Vagina (tissue), 2 donors: ENCODE measurements around the gene ATAD3B. TPM values are rescaled to one million over a fixed set of nuclear protein-coding genes. Genes with fewer than 3 reads are reported as not detected.
"Not testable (repeated sequence)": the region's sequence is repeated elsewhere in the genome, so short reads cannot be mapped to it uniquely, and the experiment has no call there.

Experiments used
- DNase-seq, 2 donors: peaks; one replicate each; pipeline ENCODE4 v3.0.0-alpha.2; 2017; ENCODE audit errors: extremely low spot score in 2 of 2
- H3K27ac ChIP-seq: fragments of 200-600 bp; sonication (generic); one replicate; pipeline ENCODE4 v1.5.1; 2019
- H3K27me3 ChIP-seq: fragments of 200-600 bp; sonication (generic); one replicate; pipeline ENCODE4 v1.5.1; 2019
- H3K36me3 ChIP-seq, 2 donors: fragments of 200-600 bp; sonication (generic); one replicate each; pipeline ENCODE4 v1.5.1; 2017 to 2019
- H3K4me1 ChIP-seq: fragments of 200-600 bp; sonication (generic); one replicate; pipeline ENCODE4 v1.5.1; 2019
- H3K4me3 ChIP-seq, 2 donors: fragments of 200-600 bp; sonication (generic); 1 replicate in 1 of 2; 2 replicates in 1 of 2; pipeline ENCODE4 v1.5.1; 2016 to 2019
- H3K9me3 ChIP-seq: fragments of 200-600 bp; sonication (generic); one replicate; pipeline ENCODE4 v1.5.1; 2019
- POLR2A ChIP-seq, 2 donors: fragments of 450-650 bp; IDR thresholded peaks; one replicate each; pipeline ENCODE4 v1.6.1; 2017; ENCODE audit warnings: antibody characterized with exemption in 2 of 2, mild to moderate bottlenecking in 2 of 2, moderate library complexity in 2 of 2
- POLR2AphosphoS5 ChIP-seq, 2 donors: sonication (generic); formaldehyde crosslinking; IDR thresholded peaks; one replicate each; pipeline ENCODE4 v1.9.0; 2017; ENCODE audit warnings: antibody characterized with exemption in 2 of 2, mild to moderate bottlenecking in 2 of 2, low read depth in 1 of 2; ENCODE audit not compliant: insufficient read depth in 1 of 2
- intact Hi-C: fragments of 100-400 bp; cut with DNase I; formaldehyde crosslinking; loops from one replicate; pipeline ENCODE4 v1.15.1; 2023
- total RNA-seq: library from RNA; depleted of rRNA; stranded (reverse); fragments of >200 nt; gene quantifications from one replicate; pipeline ENCODE4 v1.2.3, GENCODE V29; 2016
- TF ChIP-seq, protein P1 (sequence below), 3 experiments: fragments of 450-650 bp in 2 of 3; fragments of 200-600 bp in 1 of 3; sonication (generic) in 1 of 3; IDR thresholded peaks; one replicate each; pipeline ENCODE4 v1.5.1; 2017 to 2019; ENCODE audit warnings: antibody characterized with exemption in 3 of 3, mild to moderate bottlenecking in 2 of 3, moderate library complexity in 2 of 3

Gene ATAD3B
- total RNA-seq, 1 donor from 2014 or later, result 17.7 TPM

GRCh38 chr1:1442069-1442770 is 29.3 kb upstream of the ATAD3B start:
- Histone ChIP-seq H3K27me3 (no peaks in the 10 kb centered on the region), H3K9me3 (no peaks in the 10 kb centered on the region), H3K4me1 (peaks cover 23% of the 10 kb centered on the region), H3K4me3 (no peak overlapping the region), H3K36me3 (no peaks in the 10 kb centered on the region), H3K27ac (no peak overlapping the region)
- no peak for DNase-seq
- intact Hi-C loops, result no loop called here
- TF ChIP-seq, protein P1, sequence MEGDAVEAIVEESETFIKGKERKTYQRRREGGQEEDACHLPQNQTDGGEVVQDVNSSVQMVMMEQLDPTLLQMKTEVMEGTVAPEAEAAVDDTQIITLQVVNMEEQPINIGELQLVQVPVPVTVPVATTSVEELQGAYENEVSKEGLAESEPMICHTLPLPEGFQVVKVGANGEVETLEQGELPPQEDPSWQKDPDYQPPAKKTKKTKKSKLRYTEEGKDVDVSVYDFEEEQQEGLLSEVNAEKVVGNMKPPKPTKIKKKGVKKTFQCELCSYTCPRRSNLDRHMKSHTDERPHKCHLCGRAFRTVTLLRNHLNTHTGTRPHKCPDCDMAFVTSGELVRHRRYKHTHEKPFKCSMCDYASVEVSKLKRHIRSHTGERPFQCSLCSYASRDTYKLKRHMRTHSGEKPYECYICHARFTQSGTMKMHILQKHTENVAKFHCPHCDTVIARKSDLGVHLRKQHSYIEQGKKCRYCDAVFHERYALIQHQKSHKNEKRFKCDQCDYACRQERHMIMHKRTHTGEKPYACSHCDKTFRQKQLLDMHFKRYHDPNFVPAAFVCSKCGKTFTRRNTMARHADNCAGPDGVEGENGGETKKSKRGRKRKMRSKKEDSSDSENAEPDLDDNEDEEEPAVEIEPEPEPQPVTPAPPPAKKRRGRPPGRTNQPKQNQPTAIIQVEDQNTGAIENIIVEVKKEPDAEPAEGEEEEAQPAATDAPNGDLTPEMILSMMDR (IDR thresholded peaks at IDR 0.05), result no peak
- TF ChIP-seq POLR2AphosphoS5 (IDR thresholded peaks at IDR 0.05; ENCODE audit: insufficient read depth in 1 of 2, low read depth in 1 of 2), result peak in 1 of 2 donors; percentile 9

- H3K9me3 ChIP-seq, H3K27ac ChIP-seq, intact Hi-C loops, H3K27me3 ChIP-seq, H3K36me3 ChIP-seq, H3K4me1 ChIP-seq, DNase-seq, H3K4me3 ChIP-seq: not testable (repeated sequence)
These were observed 24.9 kb upstream of the ATAD3B start for GRCh38 chr1:1446631-1447030.

DNA sequence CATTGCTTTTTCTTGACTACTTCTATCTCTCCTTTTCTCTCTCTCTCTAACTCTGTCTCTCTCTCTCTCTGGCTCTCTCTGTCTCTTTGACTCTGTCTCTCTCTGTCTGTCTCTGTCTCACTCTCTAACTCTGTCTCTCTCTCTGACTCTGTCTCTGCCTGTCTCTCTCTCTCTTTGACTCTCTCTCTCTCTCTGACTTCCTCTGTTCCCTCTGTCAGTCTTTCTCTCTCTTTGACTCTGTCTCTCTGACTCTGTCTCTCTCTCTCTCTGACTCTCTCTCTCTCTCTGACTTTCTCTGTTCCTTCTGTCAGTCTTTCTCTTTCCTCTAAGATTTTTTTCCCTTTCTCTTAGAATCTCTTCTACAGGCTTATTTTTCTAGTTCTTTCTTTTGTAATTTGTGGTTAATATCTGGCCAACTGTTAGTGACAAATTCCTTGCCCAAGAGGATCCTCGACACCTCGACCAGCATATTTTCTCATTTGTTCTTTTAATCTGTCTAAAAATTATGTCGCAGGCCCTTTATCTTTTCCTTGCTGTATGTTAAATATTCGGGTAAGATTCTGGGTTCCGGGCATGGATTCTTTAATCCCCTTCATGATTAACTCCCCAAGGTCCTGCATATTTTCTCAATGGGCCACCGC is 22.3 kb upstream of the ATAD3B start, which contains the start of gene ATAD3C:
Gene ATAD3C (plus strand): TSS at position 591 of the 641 bp plus-strand sequence. CDS start 995 bp downstream, outside the sequence.
- Histone ChIP-seq H3K36me3 (no peaks in the 10 kb centered on the region), H3K4me3 (no peak within 1 kb of the TSS), H3K4me1 (no peaks in the 10 kb centered on the region), H3K27ac (no peak within 1 kb of the TSS), H3K9me3 (no peaks in the 10 kb centered on the region), H3K27me3 (no peaks in the 10 kb centered on the region)
- no peak for DNase-seq
- intact Hi-C loops, result no loop called here
- TF ChIP-seq, protein P1 (IDR thresholded peaks at IDR 0.05), result no peak
- TF ChIP-seq POLR2AphosphoS5 (IDR thresholded peaks at IDR 0.05; ENCODE audit: insufficient read depth in 1 of 2, low read depth in 1 of 2) (no peak), POLR2A (IDR thresholded peaks at IDR 0.05) (no peak)

GRCh38 chr1:1450616-1451015 is 20.9 kb upstream of the ATAD3B start:
- H3K9me3 ChIP-seq, intact Hi-C loops, H3K4me1 ChIP-seq, H3K4me3 ChIP-seq, H3K36me3 ChIP-seq, H3K27ac ChIP-seq, DNase-seq, H3K27me3 ChIP-seq: not testable (repeated sequence)

DNA sequence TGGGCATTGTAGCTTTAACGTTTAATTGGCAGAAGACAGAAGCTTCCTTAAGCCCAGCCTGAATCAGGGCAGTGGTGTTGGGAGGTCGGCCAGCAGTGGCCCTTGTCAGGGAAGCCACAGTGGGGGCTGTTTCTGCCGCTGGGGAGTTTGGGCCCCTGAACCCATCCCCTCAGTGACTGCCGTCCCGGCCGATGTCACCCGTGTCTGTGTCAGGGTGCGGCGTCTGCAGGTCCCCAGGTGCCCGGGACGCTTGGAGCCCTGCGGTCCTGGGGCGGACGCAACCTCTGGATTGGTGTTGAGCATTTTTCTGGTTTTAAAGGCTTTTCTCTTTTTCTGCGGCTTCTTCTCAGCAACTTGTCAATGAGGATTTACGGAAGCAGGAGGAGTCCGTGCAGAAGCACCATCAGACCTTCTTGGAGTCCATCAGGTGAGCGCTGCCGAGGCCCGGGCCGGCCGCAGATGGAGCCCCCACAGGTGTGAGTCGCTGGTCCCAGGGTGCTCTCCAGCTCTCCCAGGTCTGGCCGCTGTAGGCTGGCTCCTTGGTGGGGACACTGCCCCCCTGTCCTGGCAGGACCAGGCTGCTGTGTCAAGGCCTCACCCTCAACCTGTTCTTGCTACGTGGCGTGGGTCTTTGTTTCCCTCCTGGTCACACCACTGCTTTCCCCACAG is 19.7 kb upstream of the ATAD3B start:
- H3K36me3 ChIP-seq, result no peaks in the 10 kb centered on the region
- intact Hi-C loops, result no loop called here
- DNase-seq, result no peak
- TF ChIP-seq POLR2AphosphoS5 (IDR thresholded peaks at IDR 0.05; ENCODE audit: insufficient read depth in 1 of 2, low read depth in 1 of 2) (no peak), POLR2A (IDR thresholded peaks at IDR 0.05) (no peak)
- TF ChIP-seq, protein P1 (IDR thresholded peaks at IDR 0.05), result no peak
- no peaks in the 10 kb centered on the region for H3K4me1 ChIP-seq
- H3K27ac ChIP-seq, result no peak overlapping the region
- no peaks in the 10 kb centered on the region for H3K27me3 ChIP-seq
- H3K9me3 ChIP-seq, result no peaks in the 10 kb centered on the region
- no peak overlapping the region for H3K4me3 ChIP-seq

GRCh38 chr1:1452365-1452739 is 19.2 kb upstream of the ATAD3B start:
- H3K4me3 ChIP-seq, H3K4me1 ChIP-seq, H3K27me3 ChIP-seq, intact Hi-C loops, DNase-seq, H3K36me3 ChIP-seq, H3K9me3 ChIP-seq, H3K27ac ChIP-seq: not testable (repeated sequence)
